OCI-LY1 (cell line): ENCODE measurements around the gene OLFM1.

Source experiments
- H2AFZ ChIP-seq: fragments of 200-600 bp; sonication (generic), shearing (Covaris generic); 2 replicates; pipeline ENCODE4 v1.6.0; 2014; ENCODE audit warnings: antibody characterized with exemption, mild to moderate bottlenecking, low read length
- H3F3A ChIP-seq: fragments of 200-600 bp; sonication (generic), shearing (Covaris generic); 2 replicates; pipeline ENCODE4 v1.6.0; 2014; ENCODE audit warnings: mild to moderate bottlenecking, antibody characterized with exemption, low read length, moderate library complexity; ENCODE audit not compliant: insufficient read depth
- H3K27ac ChIP-seq: fragments of 200-600 bp; sonication (generic); 2 replicates; pipeline ENCODE4 v1.5.1; 2014; ENCODE audit warnings: low read length, mixed run types, mild to moderate bottlenecking, low read depth; ENCODE audit not compliant: poor library complexity, severe bottlenecking
- H3K27me3 ChIP-seq: fragments of 200-600 bp; sonication (generic); 2 replicates; pipeline ENCODE4 v1.6.0; 2014; ENCODE audit warnings: antibody characterized with exemption, mild to moderate bottlenecking, low read length, moderate library complexity; ENCODE audit not compliant: insufficient read depth
- H3K36me3 ChIP-seq: fragments of 200-600 bp; sonication (generic); 2 replicates; pipeline ENCODE4 v1.6.1; 2014; ENCODE audit warnings: mild to moderate bottlenecking, antibody characterized with exemption, low read length, moderate library complexity, mixed read lengths; ENCODE audit not compliant: insufficient read depth
- H3K4me1 ChIP-seq: fragments of 200-600 bp; sonication (generic); 2 replicates; pipeline ENCODE4 v1.5.1; 2014; ENCODE audit warnings: mild to moderate bottlenecking, low read length, moderate library complexity; ENCODE audit not compliant: insufficient read depth, severe bottlenecking
- H3K4me2 ChIP-seq: fragments of 200-600 bp; sonication (generic), shearing (Covaris generic); 2 replicates; pipeline ENCODE4 v1.6.1; 2014; ENCODE audit warnings: low read length
- H3K4me3 ChIP-seq: fragments of 200-600 bp; sonication (generic); 2 replicates; pipeline ENCODE4 v1.5.1; 2014; ENCODE audit warnings: low read length, low read depth, mild to moderate bottlenecking, mixed read lengths; ENCODE audit not compliant: poor library complexity, severe bottlenecking
- H3K79me2 ChIP-seq: fragments of 200-600 bp; shearing (Covaris generic); 2 replicates; pipeline ENCODE4 v1.6.1; 2016; ENCODE audit warnings: mixed run types, low read length, mixed read lengths; ENCODE audit not compliant: insufficient read depth
- H3K9ac ChIP-seq: fragments of 200-600 bp; sonication (generic), shearing (Covaris generic); 2 replicates; pipeline ENCODE4 v1.6.1; 2014; ENCODE audit warnings: mild to moderate bottlenecking, low read length, mixed read lengths
- H3K9me2 ChIP-seq: fragments of 200-600 bp; sonication (generic), shearing (Covaris generic); 2 replicates; pipeline ENCODE4 v1.6.1; 2014; ENCODE audit warnings: low read depth, mild to moderate bottlenecking, low read length, mixed read lengths
- H3K9me3 ChIP-seq: fragments of 200-600 bp; shearing (Covaris generic); 2 replicates; pipeline ENCODE4 v1.6.1; 2014; ENCODE audit warnings: low read length, mixed read lengths
- H4K20me1 ChIP-seq: fragments of 200-600 bp; sonication (generic), shearing (Covaris generic); 2 replicates; pipeline ENCODE4 v1.6.0; 2016; ENCODE audit warnings: mild to moderate bottlenecking, low read length; ENCODE audit not compliant: insufficient read depth
- EZH2 ChIP-seq: fragments of 200-600 bp; sonication (generic), shearing (Covaris generic); IDR thresholded peaks from 2 replicates; pipeline ENCODE4 v1.8.0; 2017; ENCODE audit warnings: borderline replicate concordance, mixed run types, mild to moderate bottlenecking, antibody characterized with exemption, low read length, moderate library complexity, mixed read lengths
- TF ChIP-seq, protein P1 (sequence below): fragments of 200-600 bp; sonication (generic), shearing (Covaris generic); IDR thresholded peaks from 2 replicates; pipeline ENCODE4 v1.5.1; 2017; ENCODE audit warnings: mild to moderate bottlenecking, antibody characterized with exemption, low read length, moderate library complexity, mixed read lengths

The OLFM1 gene

DNA sequence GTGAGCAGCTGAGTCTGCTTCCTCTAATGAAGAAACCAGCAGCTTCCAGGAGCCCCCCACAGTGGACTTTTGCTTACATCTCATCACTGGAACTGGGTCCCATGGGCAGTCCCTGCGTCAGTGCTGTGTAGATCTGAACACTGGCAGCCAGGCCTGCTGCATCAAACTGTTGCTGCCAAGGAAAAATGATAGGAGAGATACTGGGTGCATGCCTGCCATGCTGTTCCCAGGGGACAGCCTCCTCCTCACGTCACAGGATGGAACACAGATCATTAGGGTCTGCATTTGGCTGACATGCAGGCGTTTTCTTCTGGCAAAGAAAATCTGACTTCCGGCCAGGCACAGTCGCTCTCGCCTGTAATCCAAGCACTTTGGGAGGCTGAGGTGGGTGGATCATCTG, 67.9 kb downstream of the OLFM1 start:
- Histone ChIP-seq H3K4me3 (no peak overlapping the region), H3K27me3 (no peaks in the 10 kb centered on the region), H3K4me1 (no peaks in the 10 kb centered on the region), H3K4me2 (no peak overlapping the region), H3K9me2 (no peaks in the 10 kb centered on the region), H3K9me3 (no peaks in the 10 kb centered on the region), H2AFZ (no peak overlapping the region), H3K36me3 (no peaks in the 10 kb centered on the region), H3K79me2 (no peaks in the 10 kb centered on the region), H3K27ac (no peak overlapping the region), H3F3A (no peaks in the 10 kb centered on the region), H3K9ac (no peak overlapping the region), H4K20me1 (no peaks in the 10 kb centered on the region)
- no peak for TF ChIP-seq EZH2
- TF ChIP-seq, protein P1, sequence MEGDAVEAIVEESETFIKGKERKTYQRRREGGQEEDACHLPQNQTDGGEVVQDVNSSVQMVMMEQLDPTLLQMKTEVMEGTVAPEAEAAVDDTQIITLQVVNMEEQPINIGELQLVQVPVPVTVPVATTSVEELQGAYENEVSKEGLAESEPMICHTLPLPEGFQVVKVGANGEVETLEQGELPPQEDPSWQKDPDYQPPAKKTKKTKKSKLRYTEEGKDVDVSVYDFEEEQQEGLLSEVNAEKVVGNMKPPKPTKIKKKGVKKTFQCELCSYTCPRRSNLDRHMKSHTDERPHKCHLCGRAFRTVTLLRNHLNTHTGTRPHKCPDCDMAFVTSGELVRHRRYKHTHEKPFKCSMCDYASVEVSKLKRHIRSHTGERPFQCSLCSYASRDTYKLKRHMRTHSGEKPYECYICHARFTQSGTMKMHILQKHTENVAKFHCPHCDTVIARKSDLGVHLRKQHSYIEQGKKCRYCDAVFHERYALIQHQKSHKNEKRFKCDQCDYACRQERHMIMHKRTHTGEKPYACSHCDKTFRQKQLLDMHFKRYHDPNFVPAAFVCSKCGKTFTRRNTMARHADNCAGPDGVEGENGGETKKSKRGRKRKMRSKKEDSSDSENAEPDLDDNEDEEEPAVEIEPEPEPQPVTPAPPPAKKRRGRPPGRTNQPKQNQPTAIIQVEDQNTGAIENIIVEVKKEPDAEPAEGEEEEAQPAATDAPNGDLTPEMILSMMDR: no peak

- H3K4me2 ChIP-seq: no peak overlapping the region
- H3K9ac ChIP-seq: no peak overlapping the region
- no peak overlapping the region for H2AFZ ChIP-seq
- TF ChIP-seq, protein P1: no peak
- no peak for TF ChIP-seq EZH2
- no peak overlapping the region for H3K27ac ChIP-seq
- H3K79me2 ChIP-seq: no peaks in the 10 kb centered on the region
- H3K4me3 ChIP-seq: no peak overlapping the region
- H3K27me3 ChIP-seq: no peaks in the 10 kb centered on the region
- H3K9me2 ChIP-seq: no peaks in the 10 kb centered on the region
- H3K36me3 ChIP-seq: no peaks in the 10 kb centered on the region
- H4K20me1 ChIP-seq: no peaks in the 10 kb centered on the region
- H3K4me1 ChIP-seq: no peaks in the 10 kb centered on the region
- H3K9me3 ChIP-seq: no peaks in the 10 kb centered on the region
- H3F3A ChIP-seq: no peaks in the 10 kb centered on the region
Observed at GRCh38 chr9:135156525-135157510, 69.3 kb downstream of the OLFM1 start.

DNA sequence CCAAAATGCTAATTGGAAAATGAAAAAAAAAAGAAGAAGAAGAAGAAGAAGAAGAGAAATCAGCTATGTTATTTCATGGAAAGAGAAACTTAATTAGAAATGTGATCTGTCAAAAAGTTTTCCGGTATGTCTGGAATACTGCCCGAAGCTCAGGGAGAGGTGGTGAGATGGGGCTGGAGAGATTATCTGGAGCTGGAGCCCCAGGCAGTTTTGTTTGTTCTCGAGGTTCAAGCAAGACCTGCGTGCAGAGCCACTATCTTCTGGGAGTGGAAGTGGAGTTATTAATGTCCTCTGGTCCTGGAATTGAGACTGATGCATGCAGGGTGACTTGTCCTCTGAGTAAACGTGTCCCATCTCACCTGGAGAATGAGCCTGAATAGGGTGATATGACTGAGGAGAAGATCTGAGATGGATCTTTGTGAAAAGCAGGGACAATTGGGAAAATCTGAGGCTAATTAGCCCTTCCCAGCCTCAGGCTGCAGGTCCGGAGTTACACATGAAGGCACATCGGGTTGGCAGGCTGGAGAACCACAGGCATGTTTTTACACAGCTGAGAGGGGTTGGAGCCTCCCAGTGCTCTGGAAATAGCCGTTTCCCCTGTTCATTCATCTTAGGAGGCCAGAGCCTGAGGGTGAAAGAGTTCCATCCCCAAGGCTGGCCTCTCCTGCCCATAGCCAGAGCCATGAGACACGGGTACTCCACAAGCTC, 70.5 kb downstream of the OLFM1 start:
- Histone ChIP-seq H3K9ac (no peak overlapping the region), H2AFZ (no peak overlapping the region), H3K9me3 (no peaks in the 10 kb centered on the region), H3F3A (no peaks in the 10 kb centered on the region), H3K79me2 (no peaks in the 10 kb centered on the region), H3K9me2 (no peaks in the 10 kb centered on the region), H4K20me1 (no peaks in the 10 kb centered on the region), H3K4me3 (no peak overlapping the region), H3K36me3 (no peaks in the 10 kb centered on the region), H3K4me1 (no peaks in the 10 kb centered on the region), H3K27me3 (no peaks in the 10 kb centered on the region), H3K27ac (no peak overlapping the region), H3K4me2 (no peak overlapping the region)
- TF ChIP-seq, protein P1: no peak
- no peak for TF ChIP-seq EZH2
